GM18517 (cell line): ENCODE results near the gene AANAT.

Source experiments
- ATAC-seq: cut with Tn5 transposase; IDR thresholded peaks from one replicate; pipeline ENCODE4 v1.9.1; 2021; ENCODE audit warnings: mild to moderate bottlenecking, moderate library complexity; ENCODE audit not compliant: unreplicated experiment

Gene AANAT

DNA sequence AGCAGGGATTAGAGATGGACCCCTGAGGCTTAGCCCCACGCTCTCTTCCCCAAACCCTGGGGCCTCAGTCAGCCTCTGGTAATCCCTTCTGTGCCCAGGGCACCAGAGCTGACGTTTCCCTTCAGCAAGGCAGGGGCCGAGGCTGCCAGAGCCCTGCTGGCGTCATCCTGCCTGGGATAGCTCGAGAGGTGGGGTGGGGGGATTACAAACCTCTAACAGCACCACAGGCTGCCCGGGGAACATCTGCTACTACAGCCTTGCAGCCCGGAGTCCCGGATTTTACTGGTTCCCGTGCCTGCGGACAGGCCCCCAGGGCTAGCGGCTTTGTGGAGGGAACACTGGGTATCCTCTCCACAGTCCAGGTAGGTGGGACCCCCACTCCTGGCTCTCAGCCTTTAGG lies at the start of gene AANAT:
AANAT (plus strand) TSS at position 238 of the 400 bp plus-strand sequence. CDS start 1,144 bp downstream, outside the sequence.
- ATAC-seq: no peak

DNA sequence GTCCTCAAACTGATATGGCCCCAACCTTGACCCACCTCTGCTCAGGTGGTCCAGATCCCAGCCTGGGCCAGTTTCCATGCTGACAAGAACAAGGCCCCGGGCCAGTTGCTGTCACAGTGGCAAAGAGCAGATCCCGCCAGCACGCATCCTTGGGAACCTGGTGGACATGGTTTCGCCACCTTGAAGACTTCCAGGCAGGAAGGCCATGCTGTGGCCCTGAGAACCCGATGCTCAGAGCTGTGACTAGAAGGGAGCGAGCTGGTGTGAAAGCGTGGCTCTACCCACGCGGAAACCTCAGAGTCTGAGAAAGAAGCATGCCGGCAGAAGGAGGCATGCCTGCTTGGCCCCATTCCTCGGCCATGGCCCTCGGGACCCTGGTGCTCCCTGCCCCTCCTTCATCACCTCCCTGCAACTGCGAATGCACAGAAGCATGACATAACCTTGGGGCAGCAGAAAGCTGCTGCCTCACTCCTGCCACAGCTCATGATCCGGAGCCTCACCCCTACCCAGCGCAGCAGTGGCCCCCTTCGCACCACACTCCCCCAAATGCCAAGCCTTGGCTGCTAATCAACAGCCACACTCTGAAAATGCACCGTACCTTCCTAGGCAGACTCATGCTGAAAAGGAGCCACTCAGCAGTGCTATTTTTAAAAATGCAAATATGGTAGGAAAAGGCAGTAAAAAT lies 47.7 kb upstream of the AANAT start:
- no peak for ATAC-seq

DNA sequence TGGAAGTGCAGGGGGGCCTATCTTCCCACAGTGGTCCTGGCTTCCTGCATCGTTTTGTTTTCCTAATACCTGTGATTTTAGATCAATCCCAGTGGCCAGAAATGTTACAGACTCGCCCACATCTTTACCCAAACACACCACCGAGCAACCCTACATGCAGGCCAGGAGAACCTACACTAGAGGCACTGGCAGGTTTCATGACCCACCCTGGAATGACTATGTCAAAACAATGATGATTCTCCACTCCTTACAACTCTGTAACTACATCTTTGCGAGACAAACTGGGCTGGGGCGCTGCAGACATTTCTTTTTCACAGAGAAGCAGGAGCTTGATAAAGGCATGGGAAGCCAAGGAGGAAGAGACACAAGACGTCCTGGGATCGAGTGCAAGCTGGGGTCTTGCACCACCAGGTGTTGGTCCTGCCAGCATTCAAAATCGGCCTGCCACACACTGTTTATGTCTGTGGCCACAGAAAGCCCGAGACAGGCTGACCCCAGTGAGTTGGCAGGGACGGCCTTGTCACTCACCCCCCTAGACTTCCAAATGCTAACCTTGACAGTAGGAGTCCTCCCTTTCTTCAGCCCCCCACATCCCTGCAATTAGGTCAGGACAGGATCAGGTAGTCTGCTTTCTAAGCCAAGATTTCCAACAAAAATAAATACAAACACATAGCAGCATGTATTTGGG lies 46.9 kb upstream of the AANAT start:
- no peak for ATAC-seq

DNA sequence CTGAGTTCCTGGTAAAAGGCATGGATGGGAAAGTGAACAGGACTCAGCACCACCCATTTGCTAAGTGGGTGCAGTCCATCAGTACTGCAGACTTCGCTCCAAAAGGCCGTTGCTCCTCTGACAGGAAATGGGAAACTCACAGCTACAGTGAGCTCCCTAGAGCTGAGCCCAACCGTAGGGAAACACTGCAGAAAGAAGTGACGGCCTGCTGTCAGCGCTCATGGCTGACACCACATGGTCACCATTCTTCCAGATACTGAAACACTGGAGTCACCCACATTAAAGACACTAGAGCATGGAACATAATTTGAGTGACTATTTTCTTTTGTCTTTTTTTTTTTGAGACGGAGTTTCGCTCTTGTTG lies 46.4 kb upstream of the AANAT start:
- no peak for ATAC-seq

DNA sequence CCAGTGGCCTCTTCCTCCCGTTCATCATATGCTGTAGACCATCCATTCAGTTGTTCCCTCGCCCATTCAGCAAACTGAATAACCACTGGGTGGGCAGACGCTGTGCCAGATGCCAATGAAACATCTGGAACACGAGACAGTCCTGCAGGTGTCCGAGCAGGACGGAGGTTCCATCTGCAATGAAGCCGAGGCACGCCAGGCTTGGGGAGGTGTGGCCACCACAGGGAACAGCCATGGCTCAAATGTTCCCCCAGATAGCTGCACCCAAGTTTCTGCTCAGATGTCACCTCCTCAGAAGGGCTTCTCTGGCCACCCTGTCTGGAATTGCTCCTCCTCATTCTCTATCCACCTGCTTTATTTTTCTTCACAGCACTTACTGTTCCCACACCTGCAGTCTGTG lies 45.0 kb upstream of the AANAT start:
- no peak for ATAC-seq

DNA sequence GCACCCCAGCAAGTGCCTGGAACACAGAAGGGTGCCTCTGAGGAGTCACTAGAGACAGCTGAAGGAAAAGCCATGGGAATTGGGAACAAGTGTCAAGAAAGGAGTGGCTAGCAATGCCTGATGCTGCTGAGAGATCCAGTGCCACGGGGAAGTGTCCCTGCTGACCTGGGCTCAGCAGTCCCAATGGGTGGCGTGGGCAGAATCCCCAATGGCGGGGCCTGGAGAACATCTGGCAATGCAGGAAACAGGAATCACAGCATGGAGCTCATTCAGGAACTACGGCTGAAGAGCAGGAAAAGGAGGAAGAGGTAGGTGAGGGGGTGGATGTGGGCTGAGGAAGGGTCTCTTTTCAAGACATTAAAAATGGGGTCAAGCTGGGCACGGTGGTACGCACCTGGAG lies 44.5 kb upstream of the AANAT start:
- ATAC-seq: no peak

DNA sequence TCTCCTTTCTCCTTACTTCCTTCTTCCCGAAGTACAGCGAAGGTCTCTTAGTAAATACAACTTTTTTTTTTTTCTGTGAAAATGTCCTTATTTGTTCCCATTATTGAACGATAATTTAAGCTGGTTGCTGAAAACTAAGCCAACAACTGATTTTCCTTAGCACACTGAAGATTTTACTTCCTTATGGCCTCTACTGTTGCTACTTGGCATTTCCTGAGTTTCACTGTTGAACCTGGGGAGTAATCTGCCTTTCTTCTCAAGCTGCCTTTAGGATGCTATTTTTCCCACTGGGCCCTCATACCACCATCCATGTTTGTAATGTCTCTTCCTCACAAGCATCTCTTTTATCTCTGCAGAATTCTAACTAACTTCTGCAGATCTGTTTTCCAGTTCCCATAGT lies 40.5 kb upstream of the AANAT start:
- no peak for ATAC-seq

DNA sequence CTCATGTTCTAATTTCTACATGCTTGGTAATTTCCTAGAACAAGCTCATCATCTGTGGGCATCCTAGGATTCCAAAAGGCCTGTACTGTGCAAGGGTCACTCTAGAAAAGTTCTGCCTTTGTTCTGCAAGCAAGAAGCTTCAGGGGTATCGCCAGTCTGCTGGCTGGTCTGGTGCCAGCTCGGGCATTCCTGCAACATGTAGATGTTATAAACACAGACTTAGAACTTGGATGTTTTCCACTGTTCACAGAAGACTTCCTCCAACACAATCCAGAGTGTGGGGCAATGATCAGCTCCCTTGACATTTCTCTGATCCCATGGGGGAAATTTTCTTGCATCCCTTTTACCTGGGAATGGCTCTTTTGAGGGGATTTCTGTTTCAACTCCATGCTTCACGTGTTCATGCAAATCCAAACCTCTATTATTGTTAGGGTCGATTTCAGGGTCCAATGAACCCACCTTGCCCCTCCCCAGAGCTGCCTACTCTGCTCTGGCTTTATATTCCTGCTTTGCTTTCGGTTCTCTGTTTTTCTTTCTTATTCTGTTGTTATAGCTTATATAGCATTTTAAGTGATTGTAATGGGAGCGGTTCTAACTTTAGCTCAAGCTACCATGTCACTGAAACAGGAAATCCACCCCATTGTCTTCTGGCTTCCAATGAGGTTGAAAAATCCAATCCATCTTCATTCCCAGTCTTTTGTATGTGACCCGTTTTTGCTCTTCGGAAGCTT lies 39.7 kb upstream of the AANAT start:
- no peak for ATAC-seq

DNA sequence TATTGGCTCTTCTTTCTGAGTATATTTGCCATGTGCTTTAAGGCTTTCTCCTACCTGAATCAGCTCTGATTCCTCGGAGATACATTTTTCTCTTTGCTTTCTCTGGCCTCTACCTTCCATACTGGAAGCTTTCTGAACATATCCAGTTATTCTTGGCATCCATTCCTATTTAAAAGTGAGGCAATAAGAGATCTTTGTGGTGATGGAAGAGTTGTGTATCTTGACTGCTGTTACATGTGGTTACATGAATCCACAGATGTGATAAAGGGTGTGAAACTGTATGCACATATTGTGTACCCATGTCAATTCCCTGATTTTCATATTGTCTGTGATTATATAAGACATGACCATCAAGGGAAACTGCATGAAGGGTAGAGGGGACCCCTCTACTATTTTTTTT lies 38.9 kb upstream of the AANAT start:
- ATAC-seq: no peak

DNA sequence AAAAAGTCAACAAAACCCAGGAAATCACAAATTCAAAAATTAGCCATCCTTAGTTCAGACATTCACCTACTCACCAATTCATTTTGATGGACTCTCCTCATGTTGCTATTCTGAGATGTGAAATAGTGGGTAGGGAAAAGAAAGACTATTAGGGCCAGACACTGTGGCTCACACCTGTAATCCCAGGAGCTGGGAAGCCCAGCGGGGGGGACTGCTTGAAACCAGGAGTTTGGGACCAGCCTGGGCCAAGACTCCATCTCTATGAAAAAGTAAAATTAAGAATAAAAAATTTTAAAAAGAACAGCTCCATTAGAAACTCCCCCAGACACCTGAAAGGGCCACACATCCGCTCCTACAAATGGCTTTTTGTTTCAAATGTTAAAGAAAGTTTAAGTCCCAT lies 35.9 kb upstream of the AANAT start:
- ATAC-seq: no peak

DNA sequence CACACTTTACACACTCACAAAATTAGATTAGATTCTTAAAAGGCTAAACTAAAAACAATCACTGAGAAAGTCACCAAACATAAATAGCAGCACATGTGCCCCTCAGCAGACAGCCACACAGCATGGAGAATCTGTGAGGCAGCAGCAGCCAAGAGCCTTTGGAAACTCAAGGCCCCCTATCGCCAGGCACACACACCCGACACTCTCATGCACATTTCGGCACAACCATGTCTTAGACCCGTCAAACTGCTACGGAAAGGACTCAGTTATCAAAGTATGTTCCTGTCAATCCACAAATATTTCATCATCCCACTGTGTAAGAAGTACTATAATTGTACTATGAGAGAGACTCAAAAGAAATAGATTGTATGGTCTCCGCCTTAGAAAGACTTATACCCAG lies 35.4 kb upstream of the AANAT start:
- no peak for ATAC-seq

DNA sequence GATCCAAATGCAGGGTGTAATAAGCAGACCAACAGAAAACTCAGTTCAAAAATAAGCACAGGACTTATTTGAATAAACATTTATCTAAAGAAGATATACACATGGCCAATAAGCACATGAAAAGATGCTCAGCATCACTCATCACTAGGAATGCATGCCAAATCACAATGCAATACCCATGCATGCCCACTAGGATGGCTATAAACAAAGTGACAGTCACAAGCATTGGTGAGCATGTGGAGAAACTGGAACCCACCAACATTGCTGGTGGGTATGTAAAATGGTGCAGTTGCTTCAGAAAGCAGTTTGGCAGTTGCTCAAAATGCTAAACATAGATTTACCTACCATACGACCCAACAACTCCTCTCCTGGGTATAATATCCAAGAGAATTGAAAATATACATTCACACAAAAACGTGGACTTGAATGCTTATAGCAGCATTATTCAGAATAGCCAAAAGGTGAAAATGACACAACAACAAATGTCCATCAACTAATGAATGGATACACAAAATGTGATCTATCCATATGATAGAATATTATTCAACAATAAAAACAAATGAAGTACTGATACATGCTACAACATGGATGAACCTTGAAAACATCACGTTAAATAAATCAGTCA lies 34.6 kb upstream of the AANAT start:
- ATAC-seq: no peak

DNA sequence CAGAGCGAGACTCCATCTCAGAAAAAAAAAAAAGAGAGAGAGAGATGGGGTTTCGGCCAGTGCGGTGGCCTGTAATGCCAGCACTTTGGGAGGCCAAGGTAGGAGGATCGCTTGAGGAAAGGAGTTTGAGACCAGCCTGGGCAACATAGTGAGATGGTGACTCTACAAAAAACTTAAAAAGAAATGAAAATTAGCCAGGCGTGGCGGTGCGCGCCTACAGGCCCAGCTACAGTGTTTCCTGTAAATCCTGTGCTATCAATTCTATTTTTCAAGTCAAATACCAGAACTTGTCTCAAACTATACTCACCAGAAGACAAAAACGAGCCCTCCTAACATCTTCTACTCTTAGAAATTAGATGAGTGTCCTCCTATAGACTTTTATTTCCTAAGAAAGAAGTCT lies 33.7 kb upstream of the AANAT start:
- ATAC-seq: no peak

DNA sequence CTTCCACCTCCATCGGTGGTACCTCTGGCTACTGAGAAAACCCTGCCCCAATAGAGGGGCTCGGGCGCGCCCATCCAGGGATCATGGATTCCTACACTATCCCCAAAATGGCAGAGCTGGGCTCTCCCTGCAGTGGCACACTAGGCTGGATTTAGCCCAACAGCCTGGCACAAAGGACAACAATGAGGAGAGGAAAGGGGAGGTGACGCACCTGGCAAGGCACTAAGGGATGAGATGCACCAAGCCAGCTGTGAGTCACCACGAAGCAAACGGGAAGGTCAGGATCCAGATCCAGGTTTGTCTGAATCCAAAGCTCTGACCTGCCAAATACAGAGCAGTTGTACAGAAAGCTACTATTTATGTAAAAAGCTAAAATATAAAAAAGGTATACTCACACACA lies 32.5 kb upstream of the AANAT start:
- ATAC-seq: no peak

DNA sequence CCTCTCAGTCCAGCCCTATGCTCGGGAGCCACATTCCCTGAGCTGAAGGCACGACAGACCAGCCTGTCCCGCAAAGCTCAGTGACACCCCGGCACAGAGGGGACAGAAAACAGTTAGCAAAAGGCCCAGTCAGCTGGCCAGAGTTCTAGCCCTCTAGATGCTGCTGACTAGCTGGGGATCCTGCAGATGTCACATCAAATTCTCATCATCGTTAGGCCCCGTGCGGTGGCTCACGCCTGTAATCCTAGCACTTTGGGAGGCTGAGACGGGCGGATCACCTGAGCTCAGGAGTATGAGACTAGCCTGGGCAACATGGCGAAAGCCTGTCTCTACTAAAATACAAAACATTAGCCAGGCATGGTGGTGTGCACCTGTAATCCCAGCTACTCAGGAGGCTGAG lies 31.7 kb upstream of the AANAT start:
- no peak for ATAC-seq

DNA sequence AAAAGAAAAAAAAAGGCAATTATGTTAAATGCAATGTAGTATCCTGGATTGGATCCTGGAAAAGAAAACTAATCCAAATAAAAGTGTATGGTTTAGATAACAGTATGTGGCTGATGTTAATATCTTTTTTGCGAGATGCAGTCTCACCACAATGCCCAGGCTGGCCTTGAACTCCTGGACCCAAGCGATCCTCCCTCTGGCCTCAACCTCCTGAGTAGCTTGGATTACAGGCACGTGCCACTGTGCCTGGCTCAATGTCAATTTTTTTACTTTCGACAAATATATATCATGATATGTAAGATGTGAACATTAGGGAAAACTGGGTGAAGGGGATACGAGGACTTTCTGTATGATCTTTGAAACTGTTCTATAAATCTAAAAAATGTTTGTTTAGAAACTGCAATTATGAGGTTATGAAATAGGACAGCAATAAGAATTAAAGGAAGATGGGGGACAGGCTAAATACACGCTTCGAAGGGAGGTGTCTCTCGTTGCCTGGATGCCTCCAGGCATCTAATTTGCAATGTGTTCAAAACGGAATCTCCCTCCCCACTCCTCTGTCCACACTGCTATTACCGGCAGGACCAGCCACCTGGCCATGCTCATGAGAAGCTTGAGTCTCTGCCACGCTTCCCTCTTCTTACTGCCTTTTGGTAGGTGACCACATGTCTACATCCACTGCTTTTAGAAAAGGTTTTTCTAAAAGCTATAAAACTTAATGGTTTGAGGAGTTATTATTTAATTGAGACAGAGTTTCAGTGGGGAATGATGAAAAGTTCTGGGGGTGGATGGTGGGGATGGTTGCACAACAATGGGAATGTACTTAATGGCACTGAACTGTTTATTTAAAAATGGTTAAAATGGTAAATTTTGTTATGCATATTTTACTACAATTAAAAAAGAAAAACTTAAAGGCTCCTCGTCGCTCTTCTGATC lies 29.7 kb upstream of the AANAT start:
- ATAC-seq: no peak

DNA sequence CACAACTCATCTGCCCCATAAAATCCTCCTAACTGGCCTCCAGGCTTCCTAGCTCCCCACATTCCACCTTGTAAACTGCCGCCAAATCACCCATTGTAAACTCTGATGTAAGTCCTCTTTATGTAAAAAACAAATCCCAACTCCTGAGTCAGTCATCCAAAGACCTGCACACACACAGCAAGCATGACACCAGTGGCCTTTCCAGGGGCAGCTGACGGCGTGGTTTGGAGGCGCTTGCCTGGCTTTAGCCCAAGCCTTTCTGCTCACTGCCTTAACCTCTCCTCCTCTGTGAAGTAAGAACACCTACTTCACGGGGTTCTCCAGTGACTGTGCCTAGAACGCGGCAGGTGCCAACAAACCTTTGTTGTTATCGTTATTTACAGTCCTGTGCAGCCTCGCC lies 28.5 kb upstream of the AANAT start:
- no peak for ATAC-seq

DNA sequence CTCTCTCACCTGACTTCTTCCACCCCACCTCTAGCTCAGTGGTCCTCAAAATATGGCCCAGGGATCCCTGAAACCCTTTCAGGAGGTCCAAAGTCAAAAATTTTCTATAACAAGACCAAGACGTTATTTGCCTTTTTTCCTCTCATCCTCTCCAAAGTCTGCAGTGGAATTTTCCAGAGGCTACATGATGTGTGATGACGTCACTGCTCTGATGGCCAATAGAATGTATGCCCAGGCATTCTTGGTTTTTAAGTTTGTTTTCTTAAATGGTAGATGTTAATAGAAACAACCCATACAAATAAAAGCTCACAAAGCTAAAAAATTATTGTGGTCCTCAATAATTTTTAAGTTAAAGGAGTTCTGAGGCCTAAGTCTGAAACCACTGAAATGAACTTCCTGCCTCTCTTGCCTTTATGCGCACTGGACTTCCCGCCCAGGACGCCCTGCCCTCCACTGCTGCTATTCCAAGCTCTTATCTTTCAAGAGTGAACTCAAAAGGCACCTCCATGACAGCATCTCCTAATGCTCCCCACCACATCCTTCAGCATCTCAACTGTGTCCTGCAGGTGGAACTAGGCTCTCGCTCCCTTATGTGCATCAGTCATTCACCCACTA lies 28.0 kb upstream of the AANAT start:
- no peak for ATAC-seq

DNA sequence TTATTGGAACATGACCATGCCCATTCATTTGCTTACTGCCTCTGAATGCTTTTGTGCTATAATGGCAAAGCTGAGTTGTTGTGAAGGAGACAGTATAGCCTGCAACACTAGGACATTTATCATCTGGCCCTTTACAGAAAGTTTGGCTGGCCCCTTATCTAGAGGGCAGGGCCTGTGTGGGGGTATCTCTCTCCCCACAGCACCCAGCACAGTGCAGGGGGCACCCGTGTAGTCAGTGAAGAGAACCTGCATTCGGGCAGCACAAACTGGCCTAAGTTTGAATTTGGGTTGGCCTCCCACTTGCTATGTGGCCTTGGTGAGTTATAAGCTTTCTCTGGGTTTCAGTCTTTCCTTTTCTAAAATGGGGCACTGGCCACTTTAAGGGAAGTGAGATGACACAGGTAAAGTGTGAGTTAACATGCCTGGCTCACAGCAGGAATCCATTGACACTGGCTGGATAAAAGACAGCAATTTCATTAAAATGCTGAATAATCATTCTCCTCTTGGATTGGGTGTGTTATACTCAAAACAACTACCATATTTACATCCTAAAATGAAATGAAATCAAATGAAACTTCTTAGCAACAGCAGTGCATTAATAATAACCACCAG lies 26.5 kb upstream of the AANAT start:
- ATAC-seq: no peak
